GM12878 (cell line): ENCODE data around the gene ALAD. TPM values are rescaled to one million over a fixed set of nuclear protein-coding genes. Genes with fewer than 3 reads are reported as not detected.

Experiments
- ASH2L ChIP-seq: fragments of 300-600, 200-600 bp; sonication (generic); IDR thresholded peaks from 2 replicates; pipeline ENCODE4 v1.6.1; 2017; ENCODE audit warnings: low read depth, mild to moderate bottlenecking, borderline replicate concordance
- BCL11A ChIP-seq: IDR thresholded peaks from 2 replicates; pipeline ENCODE4 v1.6.1; 2011; ENCODE audit warnings: low read depth, low read length
- CBFB ChIP-seq: IDR thresholded peaks from 2 replicates; pipeline ENCODE4 v1.6.1; 2016; ENCODE audit warnings: antibody characterized with exemption, low read depth
- CHD1 ChIP-seq: IDR thresholded peaks from 2 replicates; pipeline ENCODE4 v1.6.1; 2012; ENCODE audit warnings: low read depth, low read length, improper control_type of control experiment
- CREB1 ChIP-seq: IDR thresholded peaks from 2 replicates; pipeline ENCODE4 v1.6.1; 2012; ENCODE audit warnings: low read depth, mild to moderate bottlenecking, inconsistent platforms
- CREM ChIP-seq: IDR thresholded peaks from 2 replicates; pipeline ENCODE4 v1.6.1; 2014; ENCODE audit warnings: antibody characterized with exemption, low read depth
- DPF2 ChIP-seq: fragments of 450-650 bp; IDR thresholded peaks from 2 replicates; pipeline ENCODE4 v1.6.1; 2017; ENCODE audit warnings: mild to moderate bottlenecking
- EP300 ChIP-seq, 2 experiments: fragments of 150-350 bp in 1 of 2; IDR thresholded peaks; 2 replicates each; pipeline ENCODE4 v1.6.1; 2011 to 2012; ENCODE audit warnings: low read depth in 2 of 2, low read length in 2 of 2, borderline replicate concordance in 1 of 2, improper control_type of control experiment in 1 of 2, inconsistent platforms in 1 of 2; ENCODE audit not compliant: control insufficient read depth in 1 of 2
- GATAD2B ChIP-seq: fragments of 450-650 bp; conservative IDR thresholded peaks from 2 replicates; pipeline ENCODE4 v1.6.1; 2017; ENCODE audit warnings: low read depth, mild to moderate bottlenecking, moderate library complexity
- HDAC6 ChIP-seq: fragments of 200-600 bp; sonication (generic); IDR thresholded peaks from one replicate; pipeline ENCODE4 v1.8.0; 2017; ENCODE audit warnings: antibody characterized with exemption; ENCODE audit not compliant: unreplicated experiment
- HDGF ChIP-seq: fragments of 450-650 bp; IDR thresholded peaks from 2 replicates; pipeline ENCODE4 v1.6.1; 2016; ENCODE audit warnings: antibody characterized with exemption
- MTA3 ChIP-seq: IDR thresholded peaks from 2 replicates; pipeline ENCODE4 v1.6.1; 2012; ENCODE audit warnings: low read length, inconsistent platforms, borderline replicate concordance
- MYB ChIP-seq: fragments of 150-350 bp; IDR thresholded peaks from 2 replicates; pipeline ENCODE4 v1.6.1; 2014; ENCODE audit warnings: mild to moderate bottlenecking, low read depth, low read length, borderline replicate concordance
- MYC ChIP-seq: IDR thresholded peaks from 2 replicates; pipeline ENCODE4 v1.6.1; 2011; ENCODE audit warnings: mild to moderate bottlenecking, low read length, moderate library complexity, inconsistent platforms; ENCODE audit not compliant: insufficient read depth, insufficient replicate concordance, insufficient read length, severe bottlenecking
- NFYA ChIP-seq: IDR thresholded peaks from 2 replicates; pipeline ENCODE4 v1.6.1; 2011; ENCODE audit warnings: low read depth, mild to moderate bottlenecking, low read length, improper control_type of control experiment, borderline replicate concordance
- PML ChIP-seq: IDR thresholded peaks from 2 replicates; pipeline ENCODE4 v1.6.1; 2012; ENCODE audit warnings: low read length, inconsistent platforms
- POLR2A ChIP-seq: IDR thresholded peaks from 2 replicates; pipeline ENCODE4 v1.6.1; 2011; ENCODE audit warnings: low read depth, mild to moderate bottlenecking, low read length
- POU2F2 ChIP-seq: IDR thresholded peaks from 3 replicates; pipeline ENCODE4 v1.6.1; 2011; ENCODE audit warnings: low read depth, mild to moderate bottlenecking, low read length, borderline replicate concordance
- RAD51 ChIP-seq: fragments of 450-650 bp; IDR thresholded peaks from 2 replicates; pipeline ENCODE4 v1.6.1; 2016; ENCODE audit warnings: moderate library complexity, mild to moderate bottlenecking, inconsistent platforms
- STAT1 ChIP-seq: fragments of 450-650 bp; conservative IDR thresholded peaks from 2 replicates; pipeline ENCODE4 v1.6.1; 2014; ENCODE audit warnings: antibody characterized with exemption, mild to moderate bottlenecking
- TBL1XR1 ChIP-seq: IDR thresholded peaks from 2 replicates; pipeline ENCODE4 v1.6.1; 2012; ENCODE audit warnings: low read depth, low read length, improper control_type of control experiment
- TCF3 ChIP-seq: IDR thresholded peaks from 2 replicates; pipeline ENCODE4 v1.6.1; 2012; ENCODE audit warnings: low read depth, mild to moderate bottlenecking, low read length, borderline replicate concordance; ENCODE audit not compliant: insufficient read depth
- ZNF274 ChIP-seq: IDR thresholded peaks from one replicate; pipeline ENCODE4 v1.8.0; 2011; ENCODE audit not compliant: insufficient read length, insufficient read depth
- polyA plus RNA-seq, 11 experiments: library from polyadenylated mRNA; depleted of rRNA in 4 of 11; unstranded in 6 of 11; stranded (reverse) in 5 of 11; fragments of >200 nt; fragmentation: Nextera tagmentation in 4 of 11; fragmentation: Illumina TruSeq in 1 of 11; extraction: Ambion mirVana in 4 of 11; extraction: Trizol in 1 of 11; gene quantifications; 1 replicate in 1 of 11; 2 replicates in 10 of 11; pipeline versions ENCODE4 v1.2.1 to v1.2.3, GENCODE V29; 2011 to 2016; ENCODE audit warnings: inconsistent platforms in 2 of 11, missing spikeins in 2 of 11, low read depth in 1 of 11
- total RNA-seq, 4 experiments: library from RNA; depleted of rRNA in 3 of 4; stranded (reverse); fragments of >200 nt in 3 of 4; fragmentation: Illumina TruSeq in 1 of 4; extraction: Trizol in 1 of 4; gene quantifications; 2 replicates each; pipeline versions ENCODE4 v1.2.1 to v1.2.3, GENCODE V29; 2013 to 2021
- TF ChIP-seq, protein P1 (sequence below): IDR thresholded peaks from 2 replicates; pipeline ENCODE4 v1.6.1; 2012; ENCODE audit warnings: low read depth, low read length, improper control_type of control experiment
- TF ChIP-seq, protein P2 (sequence below): IDR thresholded peaks from 2 replicates; pipeline ENCODE4 v1.6.1; 2011; ENCODE audit warnings: low read depth, mild to moderate bottlenecking, low read length, moderate library complexity, borderline replicate concordance; ENCODE audit errors: extremely low read depth
- TF ChIP-seq, protein P3 (sequence below): IDR thresholded peaks from 2 replicates; pipeline ENCODE4 v1.6.1; 2011; ENCODE audit warnings: mild to moderate bottlenecking, low read depth, low read length, moderate library complexity; ENCODE audit not compliant: insufficient replicate concordance
- TF ChIP-seq, protein P4 (sequence below), 3 experiments: IDR thresholded peaks in 2 of 3; conservative IDR thresholded peaks in 1 of 3; 2 replicates each; pipeline ENCODE4 v1.5.1; 2011; ENCODE audit warnings: low read depth in 3 of 3, low read length in 3 of 3, mild to moderate bottlenecking in 3 of 3, control low read depth in 2 of 3, moderate library complexity in 2 of 3, inconsistent platforms in 1 of 3, mixed read lengths in 1 of 3; ENCODE audit not compliant: control insufficient read depth in 2 of 3, insufficient read depth in 1 of 3; ENCODE audit errors: extremely low read depth in 1 of 3

The ALAD gene
- total and polyA plus RNA-seq, 10 of the 15 experiments (the other 5 are each of a cell fraction or from before 2014, with no cell fraction given): 2.4 to 21.6 (median 12.9) TPM

DNA sequence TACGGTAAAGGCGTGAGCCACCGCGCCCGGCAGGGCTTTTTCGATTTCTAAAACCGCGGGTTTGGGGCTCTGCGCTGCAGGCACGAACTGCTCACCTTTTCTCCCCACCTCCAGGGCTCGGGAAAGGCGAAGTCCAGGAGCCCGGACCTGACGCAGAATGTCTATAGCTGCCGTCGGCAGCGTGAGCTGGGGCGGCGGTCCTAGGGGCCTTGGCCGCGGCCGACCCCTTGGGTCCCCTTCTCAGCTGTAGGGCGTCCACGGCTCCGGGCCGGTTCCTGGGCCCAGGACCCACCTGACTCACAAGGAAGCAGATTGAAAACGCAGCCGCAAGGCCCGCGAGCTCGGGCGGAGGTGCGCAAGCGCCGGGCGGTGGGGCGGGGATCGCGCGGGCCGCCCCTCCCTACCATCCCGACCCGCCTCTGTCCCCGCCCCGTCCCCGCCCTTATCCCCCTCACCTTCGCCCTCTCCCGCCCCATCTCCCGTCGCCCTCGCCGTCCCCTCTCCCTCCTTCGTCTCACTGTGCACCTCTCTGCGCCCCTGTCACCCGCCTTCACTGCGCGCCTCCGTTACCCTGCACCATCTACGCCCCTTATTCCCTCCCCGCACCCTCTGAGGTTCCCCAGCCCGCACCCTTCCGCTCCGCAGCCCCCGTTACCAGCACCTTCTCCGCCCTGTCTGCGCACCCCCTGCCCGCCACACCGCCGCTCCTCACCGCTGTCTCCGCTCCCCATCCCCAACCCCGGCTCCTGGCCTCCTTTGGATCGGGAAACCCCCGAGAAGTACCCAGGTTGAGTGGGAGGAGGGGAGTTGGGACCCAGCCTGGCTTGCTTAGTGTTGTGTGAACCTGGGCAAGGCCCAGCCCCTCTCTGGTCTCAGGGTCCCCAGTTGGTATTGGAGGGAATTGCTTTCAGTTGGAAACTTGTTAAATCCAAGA, 24.2 kb downstream of the ALAD start, which contains the start of gene HDHD3 (continued):
- TF ChIP-seq, protein P1, sequence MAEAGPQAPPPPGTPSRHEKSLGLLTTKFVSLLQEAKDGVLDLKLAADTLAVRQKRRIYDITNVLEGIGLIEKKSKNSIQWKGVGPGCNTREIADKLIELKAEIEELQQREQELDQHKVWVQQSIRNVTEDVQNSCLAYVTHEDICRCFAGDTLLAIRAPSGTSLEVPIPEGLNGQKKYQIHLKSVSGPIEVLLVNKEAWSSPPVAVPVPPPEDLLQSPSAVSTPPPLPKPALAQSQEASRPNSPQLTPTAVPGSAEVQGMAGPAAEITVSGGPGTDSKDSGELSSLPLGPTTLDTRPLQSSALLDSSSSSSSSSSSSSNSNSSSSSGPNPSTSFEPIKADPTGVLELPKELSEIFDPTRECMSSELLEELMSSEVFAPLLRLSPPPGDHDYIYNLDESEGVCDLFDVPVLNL: no peak
- TF ChIP-seq CBFB (no peak), ASH2L (no peak), TBL1XR1 (no peak), HDGF (peak; percentile 97), TCF3 (0 out of 2 replicates have a peak, but pooled peaks have one; percentile 30), CREM (no peak), NFYA (no peak), MYC (no peak), CREB1 (no peak), RAD51 (no peak), MYB (no peak), CHD1 (no peak), POLR2A (peak; percentile 87), EP300 (IDR thresholded peaks at IDR 0.05; ENCODE audit: borderline replicate concordance in 1 of 2, control insufficient read depth in 1 of 2, low read depth in 2 of 2, low read length in 2 of 2) (no peak), HDAC6 (no peak), MTA3 (no peak), DPF2 (no peak; the same call in 1 of the 2 replicates), STAT1 (no peak), BCL11A (no peak), POU2F2 (peak; percentile 38; the same call in 1 of the 3 replicates), PML (no peak), GATAD2B (peak; percentile 54), ZNF274 (no peak)
- TF ChIP-seq, protein P2, sequence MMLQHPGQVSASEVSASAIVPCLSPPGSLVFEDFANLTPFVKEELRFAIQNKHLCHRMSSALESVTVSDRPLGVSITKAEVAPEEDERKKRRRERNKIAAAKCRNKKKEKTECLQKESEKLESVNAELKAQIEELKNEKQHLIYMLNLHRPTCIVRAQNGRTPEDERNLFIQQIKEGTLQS: no peak
- TF ChIP-seq, protein P3, sequence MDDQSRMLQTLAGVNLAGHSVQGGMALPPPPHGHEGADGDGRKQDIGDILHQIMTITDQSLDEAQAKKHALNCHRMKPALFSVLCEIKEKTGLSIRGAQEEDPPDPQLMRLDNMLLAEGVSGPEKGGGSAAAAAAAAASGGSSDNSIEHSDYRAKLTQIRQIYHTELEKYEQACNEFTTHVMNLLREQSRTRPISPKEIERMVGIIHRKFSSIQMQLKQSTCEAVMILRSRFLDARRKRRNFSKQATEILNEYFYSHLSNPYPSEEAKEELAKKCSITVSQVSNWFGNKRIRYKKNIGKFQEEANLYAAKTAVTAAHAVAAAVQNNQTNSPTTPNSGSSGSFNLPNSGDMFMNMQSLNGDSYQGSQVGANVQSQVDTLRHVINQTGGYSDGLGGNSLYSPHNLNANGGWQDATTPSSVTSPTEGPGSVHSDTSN: no peak
- TF ChIP-seq, protein P4, sequence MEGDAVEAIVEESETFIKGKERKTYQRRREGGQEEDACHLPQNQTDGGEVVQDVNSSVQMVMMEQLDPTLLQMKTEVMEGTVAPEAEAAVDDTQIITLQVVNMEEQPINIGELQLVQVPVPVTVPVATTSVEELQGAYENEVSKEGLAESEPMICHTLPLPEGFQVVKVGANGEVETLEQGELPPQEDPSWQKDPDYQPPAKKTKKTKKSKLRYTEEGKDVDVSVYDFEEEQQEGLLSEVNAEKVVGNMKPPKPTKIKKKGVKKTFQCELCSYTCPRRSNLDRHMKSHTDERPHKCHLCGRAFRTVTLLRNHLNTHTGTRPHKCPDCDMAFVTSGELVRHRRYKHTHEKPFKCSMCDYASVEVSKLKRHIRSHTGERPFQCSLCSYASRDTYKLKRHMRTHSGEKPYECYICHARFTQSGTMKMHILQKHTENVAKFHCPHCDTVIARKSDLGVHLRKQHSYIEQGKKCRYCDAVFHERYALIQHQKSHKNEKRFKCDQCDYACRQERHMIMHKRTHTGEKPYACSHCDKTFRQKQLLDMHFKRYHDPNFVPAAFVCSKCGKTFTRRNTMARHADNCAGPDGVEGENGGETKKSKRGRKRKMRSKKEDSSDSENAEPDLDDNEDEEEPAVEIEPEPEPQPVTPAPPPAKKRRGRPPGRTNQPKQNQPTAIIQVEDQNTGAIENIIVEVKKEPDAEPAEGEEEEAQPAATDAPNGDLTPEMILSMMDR (IDR thresholded peaks at IDR 0.05 in 2 of 3, conservative IDR thresholded peaks at IDR 0.05 in 1 of 3; ENCODE audit: control insufficient read depth in 2 of 3, extremely low read depth in 1 of 3, insufficient read depth in 1 of 3, low read depth in 3 of 3, low read length in 3 of 3): no peak
